ENCODE results near the gene GLDN.

- TF ChIP-seq CTCF (IDR thresholded peaks at IDR 0.05) (no peak), POLR2AphosphoS5 (IDR thresholded peaks at IDR 0.05) (no peak), POLR2A (IDR thresholded peaks at IDR 0.05) (no peak), EP300 (IDR thresholded peaks at IDR 0.05) (no peak)
Measured at GRCh38 chr15:51335087-51335486, 6.4 kb upstream of the GLDN start.
